Vagina (tissue), 2 donors: ENCODE results near the gene CORO2B.

Source experiments
- CTCF ChIP-seq, 3 experiments: fragments of 450-650 bp in 2 of 3; fragments of 200-600 bp in 1 of 3; sonication (generic) in 1 of 3; IDR thresholded peaks; one replicate each; pipeline ENCODE4 v1.5.1; 2017 to 2019; ENCODE audit warnings: antibody characterized with exemption in 3 of 3, mild to moderate bottlenecking in 2 of 3, moderate library complexity in 2 of 3
- POLR2A ChIP-seq, 2 donors: fragments of 450-650 bp; IDR thresholded peaks; one replicate each; pipeline ENCODE4 v1.6.1; 2017; ENCODE audit warnings: antibody characterized with exemption in 2 of 2, mild to moderate bottlenecking in 2 of 2, moderate library complexity in 2 of 2
- POLR2AphosphoS5 ChIP-seq, 2 donors: sonication (generic); formaldehyde crosslinking; IDR thresholded peaks; one replicate each; pipeline ENCODE4 v1.9.0; 2017; ENCODE audit warnings: antibody characterized with exemption in 2 of 2, mild to moderate bottlenecking in 2 of 2, low read depth in 1 of 2; ENCODE audit not compliant: insufficient read depth in 1 of 2

- TF ChIP-seq CTCF (IDR thresholded peaks at IDR 0.05): no peak
- no peak for TF ChIP-seq POLR2AphosphoS5 (IDR thresholded peaks at IDR 0.05; ENCODE audit: insufficient read depth in 1 of 2, low read depth in 1 of 2)
- TF ChIP-seq POLR2A (IDR thresholded peaks at IDR 0.05): no peak
These were observed 176.9 kb downstream of the CORO2B start for GRCh38 chr15:68755731-68756130.
